Measurements from ENCODE around the gene NBPF1.
"Not testable (repeated sequence)": the region's sequence is repeated elsewhere in the genome, so short reads cannot be mapped to it uniquely, and the experiment has no call there.

Gene NBPF1

GRCh38 chr1:16545682-16546095 lies 67.7 kb downstream of the NBPF1 start:
- DNase-seq (ENCODE audit: low spot score), result peak; percentile 43

- not testable (repeated sequence) for DNase-seq (ENCODE audit: low spot score)
These were observed 72.9 kb downstream of the NBPF1 start for GRCh38 chr1:16540421-16540893.

- not testable (repeated sequence) for DNase-seq (ENCODE audit: low spot score)
These were observed 75.8 kb downstream of the NBPF1 start for GRCh38 chr1:16537528-16537927.

- DNase-seq (ENCODE audit: low spot score), result not testable (repeated sequence)
These were observed 76.6 kb downstream of the NBPF1 start for GRCh38 chr1:16536796-16537195.

- not testable (repeated sequence) for DNase-seq (ENCODE audit: low spot score)
These were observed 77.5 kb downstream of the NBPF1 start for GRCh38 chr1:16535898-16536297.

- DNase-seq (ENCODE audit: low spot score), result not testable (repeated sequence)
These were observed 77.9 kb downstream of the NBPF1 start for GRCh38 chr1:16535487-16535886.

GRCh38 chr1:16534829-16535456 lies 78.4 kb downstream of the NBPF1 start:
- not testable (repeated sequence) for DNase-seq (ENCODE audit: low spot score)

- not testable (repeated sequence) for DNase-seq (ENCODE audit: low spot score)
These were observed 79.0 kb downstream of the NBPF1 start for GRCh38 chr1:16534239-16534828.

- DNase-seq (ENCODE audit: low spot score), result not testable (repeated sequence)
These were observed 81.0 kb downstream of the NBPF1 start for GRCh38 chr1:16532235-16532991.

- DNase-seq (ENCODE audit: low spot score), result not testable (repeated sequence)
These were observed 85.0 kb downstream of the NBPF1 start for GRCh38 chr1:16528338-16528737.

GRCh38 chr1:16525769-16526168 lies 87.6 kb downstream of the NBPF1 start:
- DNase-seq (ENCODE audit: low spot score), result not testable (repeated sequence)

GRCh38 chr1:16521679-16522078 lies 91.7 kb downstream of the NBPF1 start:
- DNase-seq (ENCODE audit: low spot score), result not testable (repeated sequence)

- DNase-seq (ENCODE audit: low spot score), result peak; percentile 9
These were observed 92.1 kb downstream of the NBPF1 start for GRCh38 chr1:16521288-16521583.

GRCh38 chr1:16520435-16521287 lies 92.7 kb downstream of the NBPF1 start:
- peak; percentile 68 for DNase-seq (ENCODE audit: low spot score)

GRCh38 chr1:16519255-16519951 lies 94.0 kb downstream of the NBPF1 start:
- DNase-seq (ENCODE audit: low spot score), result not testable (repeated sequence)

- not testable (repeated sequence) for DNase-seq (ENCODE audit: low spot score)
These were observed 94.5 kb downstream of the NBPF1 start for GRCh38 chr1:16518913-16519254.

GRCh38 chr1:16516694-16517410 lies 96.5 kb downstream of the NBPF1 start:
- not testable (repeated sequence) for DNase-seq (ENCODE audit: low spot score)

- DNase-seq (ENCODE audit: low spot score), result not testable (repeated sequence)
These were observed 99.0 kb downstream of the NBPF1 start, which contains the start of gene RNU1-1 for GRCh38 chr1:16514107-16515055. TSS of gene RNU1-1 (minus strand) at chr1:16514285.

- DNase-seq (ENCODE audit: low spot score), result peak; percentile 31
These were observed 99.8 kb downstream of the NBPF1 start for GRCh38 chr1:16513412-16514106.

All from iPS-NIHi11 (cell line).